PC-3 (cell line): ENCODE results near the gene ST3GAL5. TPM values are rescaled to one million over a fixed set of nuclear protein-coding genes. Genes with fewer than 3 reads are reported as not detected.

Experiments
- ATAC-seq: fragments of 200-7000 bp; cut with Tn5 transposase; 2 replicates; pipeline ENCODE4 v1.9.1; 2020; ENCODE audit warnings: mild to moderate bottlenecking, moderate library complexity
- BruUV-seq: library from RNA; stranded (reverse); fragments of 400-500 nt; replicated peaks from 2 replicates; lab custom pipeline; 2021; lab: Mats Ljungman, UMichigan
- CTCF ChIA-PET: fragments of 300-600 bp; sonication (Branson Sonifier 250); formaldehyde crosslinking; loops from one replicate; lab custom pipeline; 2022; ENCODE audit warnings: antibody characterized with exemption; lab: Charles Lee
- POLR2A ChIA-PET: fragments of 300-600 bp; sonication (Branson Sonifier 250); formaldehyde crosslinking; loops from one replicate; lab custom pipeline; 2022; ENCODE audit warnings: antibody characterized with exemption; ENCODE audit not compliant: unreplicated experiment; lab: Charles Lee
- DNase-seq: peaks from one replicate; pipeline ENCODE4 v3.0.0-alpha.2; 2015
- H2AFZ ChIP-seq: fragments of 300-600 bp; sonication (generic); 2 replicates; pipeline ENCODE4 v1.6.0; 2016; ENCODE audit warnings: antibody characterized with exemption, low read length
- H3F3A ChIP-seq: fragments of 300-600 bp; sonication (generic); one replicate; pipeline ENCODE4 v1.6.0; 2017; ENCODE audit warnings: antibody characterized with exemption, low read length, control low read depth, mild to moderate bottlenecking; ENCODE audit not compliant: unreplicated experiment
- H3K27ac ChIP-seq: fragments of 300-600 bp; sonication (generic); 2 replicates; pipeline ENCODE4 v1.5.1; 2016; ENCODE audit warnings: mild to moderate bottlenecking, low read length
- H3K27me3 ChIP-seq: fragments of 300-600 bp; sonication (generic); 2 replicates; pipeline ENCODE4 v1.6.1; 2016; ENCODE audit warnings: low read length, mixed read lengths
- H3K36me3 ChIP-seq: fragments of 300-600 bp; sonication (generic); 2 replicates; pipeline ENCODE4 v1.6.1; 2016; ENCODE audit warnings: low read depth, mixed run types, low read length, mixed read lengths
- H3K4me1 ChIP-seq: fragments of 300-600 bp; sonication (generic); 2 replicates; pipeline ENCODE4 v1.5.1; 2016; ENCODE audit warnings: low read length; ENCODE audit not compliant: insufficient read depth
- H3K4me2 ChIP-seq: fragments of 300-600 bp; sonication (generic); 2 replicates; pipeline ENCODE4 v1.6.0; 2016; ENCODE audit warnings: low read length
- H3K4me3 ChIP-seq: fragments of 300-600 bp; sonication (generic); 2 replicates; pipeline ENCODE4 v1.5.1; 2016; ENCODE audit warnings: mild to moderate bottlenecking, low read length, mixed read lengths
- H3K79me2 ChIP-seq: fragments of 300-600 bp; sonication (generic); 2 replicates; pipeline ENCODE4 v1.6.1; 2017; ENCODE audit warnings: low read length, mixed read lengths
- H3K9ac ChIP-seq: fragments of 300-600 bp; sonication (generic); 2 replicates; pipeline ENCODE4 v1.6.0; 2016; ENCODE audit warnings: mild to moderate bottlenecking, low read length
- H3K9me2 ChIP-seq: fragments of 300-600 bp; sonication (generic); replicated peaks from 2 replicates; pipeline ENCODE4 v1.6.1; 2016; ENCODE audit warnings: mixed run types, low read length, mixed read lengths
- H3K9me3 ChIP-seq: fragments of 300-600 bp; sonication (generic); 2 replicates; pipeline ENCODE4 v1.6.1; 2016; ENCODE audit warnings: low read length, mixed read lengths
- H4K20me1 ChIP-seq: fragments of 300-600 bp; sonication (generic); 2 replicates; pipeline ENCODE4 v1.6.1; 2016; ENCODE audit warnings: low read length, mixed read lengths
- CTCF ChIP-seq: fragments of 300-600 bp; sonication (generic); conservative IDR thresholded peaks from 2 replicates; pipeline ENCODE4 v1.5.1; 2017; ENCODE audit warnings: antibody characterized with exemption, low read depth, mild to moderate bottlenecking, low read length
- EZH2 ChIP-seq: fragments of 300-600 bp; sonication (generic); IDR thresholded peaks from one replicate; pipeline ENCODE4 v1.6.1; 2017; ENCODE audit warnings: antibody characterized with exemption, mild to moderate bottlenecking, low read length; ENCODE audit not compliant: unreplicated experiment
- EZH2phosphoT487 ChIP-seq: fragments of 300-600 bp; sonication (generic); IDR thresholded peaks from 2 replicates; pipeline ENCODE4 v1.6.1; 2018; ENCODE audit warnings: mild to moderate bottlenecking, antibody characterized with exemption, low read length, borderline replicate concordance
- intact Hi-C: fragments of 100-400 bp; cut with micrococcal nuclease; formaldehyde crosslinking; loops from 2 replicates; pipeline ENCODE4 v1.9.0; 2023
- total RNA-seq: library from RNA; depleted of rRNA; stranded (reverse); fragments of >200 nt; gene quantifications from 2 replicates; pipeline ENCODE4 v1.2.3, GENCODE V29; 2014

ST3GAL5 gene
- total RNA-seq, 1 experiment from 2014 or later, result 0.87 TPM

DNA sequence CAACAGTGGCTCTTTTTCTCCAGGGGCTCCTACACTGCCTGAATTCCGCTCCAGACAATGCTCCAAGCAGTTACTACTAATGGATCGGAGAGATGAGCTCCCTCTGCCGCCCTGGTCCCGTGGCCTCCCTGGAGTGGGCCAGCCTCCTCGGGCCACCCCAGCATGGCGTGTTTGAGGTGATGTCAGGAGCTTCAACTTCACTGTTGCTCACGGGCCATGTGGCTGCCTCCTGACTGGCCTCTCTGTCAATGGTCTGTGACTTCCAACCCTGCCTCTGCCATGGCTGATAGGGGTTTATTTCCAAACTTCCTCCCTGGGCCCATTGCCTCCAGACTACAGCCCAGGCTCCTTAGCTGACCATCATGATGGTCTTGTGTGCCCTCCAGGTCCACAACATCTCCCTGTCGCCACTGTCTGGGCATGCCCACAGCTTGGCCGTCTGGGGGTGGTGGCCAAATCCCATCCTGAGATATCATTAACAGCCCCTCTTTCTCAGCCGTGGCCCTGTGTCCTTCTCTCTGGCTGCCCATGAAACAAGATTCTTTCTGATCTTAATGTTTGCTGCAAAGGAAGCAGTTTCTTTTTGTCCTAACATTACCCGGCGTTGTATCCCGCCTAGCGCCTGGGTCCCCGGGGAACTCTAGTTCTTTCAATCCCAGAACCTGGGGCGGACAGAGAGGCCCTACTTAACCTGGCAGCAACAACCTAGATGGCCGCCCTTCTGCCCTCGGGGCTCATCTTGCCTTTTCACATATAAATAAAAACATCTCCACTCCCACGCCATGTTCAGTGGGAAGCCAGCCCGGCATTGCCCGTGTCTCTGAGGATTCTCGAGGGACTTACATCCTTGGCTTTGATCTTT lies 96.9 kb downstream of the ST3GAL5 start:
- Histone ChIP-seq H2AFZ (no peak overlapping the region), H3K4me2 (no peak overlapping the region), H4K20me1 (no peaks in the 10 kb centered on the region), H3K9me2 (no peaks in the 10 kb centered on the region), H3K9me3 (no peaks in the 10 kb centered on the region), H3K36me3 (no peaks in the 10 kb centered on the region), H3F3A (no peaks in the 10 kb centered on the region), H3K4me1 (peaks cover 13% of the 10 kb centered on the region), H3K27me3 (no peaks in the 10 kb centered on the region), H3K79me2 (no peaks in the 10 kb centered on the region), H3K4me3 (no peak overlapping the region), H3K27ac (no peak overlapping the region), H3K9ac (no peak overlapping the region)
- DNase-seq (no peak), ATAC-seq (no peak)
- ChIA-PET POLR2A (no interaction called here), CTCF (no interaction called here)
- intact Hi-C loops, result no loop called here
- TF ChIP-seq EZH2, result no peak
- TF ChIP-seq EZH2phosphoT487, result no peak
- no peak for TF ChIP-seq CTCF
- BruUV-seq, result no TSS peak

DNA sequence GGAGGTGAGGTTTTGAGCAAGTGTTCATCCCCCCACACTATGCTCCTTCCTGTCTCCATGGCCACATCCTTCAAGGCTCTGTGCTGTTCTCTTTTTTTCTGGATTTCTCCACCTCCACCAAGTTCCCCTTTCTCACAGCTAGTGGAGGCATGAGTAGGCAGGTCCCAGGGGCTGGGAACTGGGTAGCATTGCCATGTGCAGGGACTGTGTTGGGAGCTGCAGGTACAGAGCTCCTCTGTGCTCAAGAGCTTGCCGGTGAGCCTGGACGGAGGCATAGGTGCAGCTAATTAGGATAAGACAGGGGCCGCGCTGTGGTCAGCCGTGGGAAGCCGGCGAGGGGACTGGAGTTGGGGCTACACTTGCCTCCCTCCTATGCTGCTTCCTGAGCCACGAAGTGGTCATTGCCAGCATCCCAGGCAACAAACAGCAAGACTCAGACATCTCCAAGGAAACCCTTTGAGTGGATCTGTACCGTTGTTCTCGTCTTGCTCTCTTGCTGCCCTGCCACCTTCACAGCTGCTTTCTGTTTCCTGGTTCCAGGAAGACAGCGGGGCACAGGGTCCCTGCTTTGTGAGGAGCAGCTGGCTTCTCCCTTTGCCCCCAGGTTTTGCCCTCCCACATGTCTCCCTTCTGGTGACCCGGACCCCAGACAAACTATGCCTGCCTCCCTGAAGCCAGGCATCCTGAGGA lies 98.1 kb downstream of the ST3GAL5 start:
- Histone ChIP-seq H3K27ac (no peak overlapping the region), H3K79me2 (no peaks in the 10 kb centered on the region), H3K9me2 (no peaks in the 10 kb centered on the region), H3K36me3 (no peaks in the 10 kb centered on the region), H3K4me3 (no peak overlapping the region), H3K9me3 (no peaks in the 10 kb centered on the region), H3K4me1 (peaks cover 13% of the 10 kb centered on the region), H3K4me2 (no peak overlapping the region), H2AFZ (no peak overlapping the region), H3K27me3 (no peaks in the 10 kb centered on the region), H3K9ac (no peak overlapping the region), H3F3A (no peaks in the 10 kb centered on the region), H4K20me1 (no peaks in the 10 kb centered on the region)
- DNase-seq, result no peak
- no peak for ATAC-seq
- no TSS peak for BruUV-seq
- TF ChIP-seq EZH2phosphoT487 (no peak), CTCF (no peak), EZH2 (no peak)
- ChIA-PET CTCF (no interaction called here), POLR2A (no interaction called here)
- intact Hi-C loops, result no loop called here

- Histone ChIP-seq H3K9me3 (no peaks in the 10 kb centered on the region), H3K4me1 (peaks cover 13% of the 10 kb centered on the region), H3K36me3 (no peaks in the 10 kb centered on the region), H3K27me3 (no peaks in the 10 kb centered on the region), H3K9me2 (no peaks in the 10 kb centered on the region), H3K27ac (no peak overlapping the region), H3F3A (no peaks in the 10 kb centered on the region), H3K4me2 (no peak overlapping the region), H2AFZ (no peak overlapping the region), H3K4me3 (no peak overlapping the region), H3K79me2 (no peaks in the 10 kb centered on the region), H4K20me1 (no peaks in the 10 kb centered on the region), H3K9ac (no peak overlapping the region)
- ATAC-seq (no peak), DNase-seq (no peak)
- intact Hi-C loops, result no loop called here
- BruUV-seq, result no TSS peak
- TF ChIP-seq CTCF, result no peak
- ChIA-PET CTCF (no interaction called here), POLR2A (no interaction called here)
Observed at GRCh38 chr2:85790032-85790431, 98.8 kb downstream of the ST3GAL5 start.
